KMS-11 (cell line): ENCODE data around the gene GIGYF2.

Experiments
- H2AFZ ChIP-seq: fragments of 200-600 bp; sonication (generic); 2 replicates; pipeline ENCODE4 v1.6.1; 2016; ENCODE audit warnings: antibody characterized with exemption, mixed run types, low read depth
- H3K27ac ChIP-seq: fragments of 200-600 bp; sonication (generic); 2 replicates; pipeline ENCODE4 v1.6.1; 2016; ENCODE audit warnings: mild to moderate bottlenecking, mixed run types
- H3K27me3 ChIP-seq: fragments of 200-600 bp; sonication (generic); 2 replicates; pipeline ENCODE4 v1.6.1; 2017; ENCODE audit warnings: mild to moderate bottlenecking, low read depth, mixed run types, moderate library complexity; ENCODE audit not compliant: insufficient read depth
- H3K36me3 ChIP-seq: fragments of 200-600 bp; sonication (generic); 2 replicates; pipeline ENCODE4 v1.6.1; 2017; ENCODE audit warnings: mild to moderate bottlenecking, mixed run types; ENCODE audit not compliant: insufficient read depth
- H3K4me1 ChIP-seq: fragments of 200-600 bp; sonication (generic); 2 replicates; pipeline ENCODE4 v1.6.1; 2016; ENCODE audit warnings: mild to moderate bottlenecking, low read depth, mixed run types; ENCODE audit not compliant: poor library complexity, severe bottlenecking
- H3K4me2 ChIP-seq: fragments of 200-600 bp; sonication (generic); 2 replicates; pipeline ENCODE4 v1.7.0; 2016; ENCODE audit warnings: mild to moderate bottlenecking, mixed run types
- H3K4me3 ChIP-seq: fragments of 200-600 bp; sonication (generic); IDR thresholded peaks from 2 replicates; pipeline ENCODE4 v1.6.1; 2017; ENCODE audit warnings: low read depth, low read length, mixed read lengths; ENCODE audit not compliant: insufficient read depth
- H3K79me2 ChIP-seq: fragments of 200-600 bp; sonication (generic); 2 replicates; pipeline ENCODE4 v1.6.1; 2016; ENCODE audit warnings: low read depth, mixed run types; ENCODE audit not compliant: insufficient read depth
- H3K9ac ChIP-seq: fragments of 200-600 bp; sonication (generic); 2 replicates; pipeline ENCODE4 v1.6.1; 2016; ENCODE audit warnings: mild to moderate bottlenecking, mixed run types
- H4K20me1 ChIP-seq: fragments of 200-600 bp; sonication (generic); 2 replicates; pipeline ENCODE4 v1.6.1; 2016; ENCODE audit warnings: mild to moderate bottlenecking, mixed run types; ENCODE audit not compliant: insufficient read depth
- CTCF ChIP-seq: fragments of 200-600 bp; sonication (generic); conservative IDR thresholded peaks from 2 replicates; pipeline ENCODE4 v1.6.1; 2017; ENCODE audit warnings: low read depth, mild to moderate bottlenecking, antibody characterized with exemption, low read length, moderate library complexity, mixed read lengths

Gene GIGYF2

DNA sequence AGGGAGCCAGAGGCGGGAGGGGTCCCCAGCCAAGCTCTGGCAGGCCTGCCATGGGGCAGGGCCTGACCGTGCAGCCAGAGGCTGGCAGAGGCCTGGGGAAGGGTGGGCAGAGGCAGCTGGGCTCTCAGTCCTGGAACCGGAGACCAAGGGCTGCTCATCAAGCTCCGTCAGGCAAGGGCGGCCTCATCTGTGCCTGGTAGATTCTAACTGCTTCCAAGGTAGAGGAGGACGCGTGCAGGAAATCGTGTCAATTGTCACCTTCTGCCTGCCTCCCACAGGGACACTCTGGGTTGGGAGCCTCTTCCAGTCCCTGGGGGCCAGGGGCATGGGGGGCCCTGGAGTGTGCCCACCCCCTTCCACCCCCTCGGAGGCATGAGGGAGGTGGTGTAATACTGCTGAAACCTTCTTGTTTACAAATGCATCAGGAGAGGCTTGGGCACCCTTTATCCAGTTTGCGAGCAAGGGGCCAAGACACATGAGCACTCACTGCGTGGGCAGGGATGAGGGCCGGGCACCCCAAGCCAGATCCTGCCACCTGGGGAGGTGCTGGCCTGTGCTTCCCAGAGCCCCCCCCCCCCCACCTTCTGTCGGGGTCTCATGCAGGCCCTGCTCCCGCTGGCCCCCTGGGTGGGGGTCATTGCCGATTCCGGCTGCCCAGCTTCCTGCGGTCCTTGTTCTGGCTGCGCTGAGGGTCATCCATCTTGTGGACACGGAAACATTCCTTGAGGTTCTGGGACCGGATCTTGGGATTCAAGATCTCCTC, 181.9 kb downstream of the GIGYF2 start:
- no peak overlapping the region for H2AFZ ChIP-seq
- H3K36me3 ChIP-seq: no peaks in the 10 kb centered on the region
- H4K20me1 ChIP-seq: no peaks in the 10 kb centered on the region
- no peak overlapping the region for H3K4me3 ChIP-seq
- H3K27me3 ChIP-seq: no peaks in the 10 kb centered on the region
- H3K4me2 ChIP-seq: no peak overlapping the region
- TF ChIP-seq CTCF: no peak
- H3K79me2 ChIP-seq: no peaks in the 10 kb centered on the region
- no peaks in the 10 kb centered on the region for H3K4me1 ChIP-seq
- no peak overlapping the region for H3K9ac ChIP-seq
- H3K27ac ChIP-seq: no peak overlapping the region

DNA sequence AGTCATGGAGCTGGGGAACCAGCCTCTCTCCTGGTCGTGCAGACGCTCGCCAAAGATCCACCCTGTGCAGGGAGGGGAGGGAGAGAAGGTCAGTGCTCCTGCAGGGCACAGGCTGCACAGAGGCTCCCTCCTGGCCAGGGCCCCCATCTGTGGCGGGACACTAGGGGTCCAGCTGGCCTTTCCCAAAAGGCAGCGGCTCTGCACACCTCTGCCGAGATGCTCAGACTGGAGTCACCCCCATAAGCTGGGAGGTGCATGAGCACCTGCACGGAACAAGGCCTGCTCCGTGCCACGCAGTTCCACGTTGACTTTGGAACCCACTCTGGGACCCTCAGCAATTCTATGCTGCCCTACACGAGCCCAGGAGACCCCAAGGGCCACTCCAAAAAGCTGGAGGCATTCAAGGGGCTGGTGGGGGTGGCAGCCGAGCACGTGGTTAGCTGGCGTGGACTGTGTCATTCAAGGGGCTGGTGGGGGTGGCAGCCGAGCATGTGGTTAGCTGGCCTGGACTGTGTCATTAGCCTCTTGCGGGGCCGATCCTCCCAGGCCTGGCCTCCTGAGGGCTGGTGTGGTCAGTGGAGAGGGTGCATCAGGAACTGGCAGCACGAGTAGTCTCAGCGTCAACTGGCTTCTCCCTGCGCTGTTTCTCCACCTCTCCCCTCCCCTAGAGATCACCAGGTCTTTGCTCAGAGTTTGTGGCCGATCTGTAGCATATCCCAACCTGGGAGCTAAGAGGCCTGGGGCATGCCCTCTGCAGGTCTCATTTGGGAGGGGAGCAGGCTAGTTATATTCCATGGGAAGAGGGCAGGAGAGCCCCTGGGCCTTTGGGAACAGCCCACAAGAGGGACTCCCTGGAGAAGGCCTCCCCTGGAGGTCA, 182.7 kb downstream of the GIGYF2 start:
- no peak overlapping the region for H3K27ac ChIP-seq
- no peaks in the 10 kb centered on the region for H4K20me1 ChIP-seq
- no peak overlapping the region for H3K4me3 ChIP-seq
- TF ChIP-seq CTCF: no peak
- no peaks in the 10 kb centered on the region for H3K79me2 ChIP-seq
- H3K9ac ChIP-seq: no peak overlapping the region
- no peaks in the 10 kb centered on the region for H3K27me3 ChIP-seq
- no peaks in the 10 kb centered on the region for H3K4me1 ChIP-seq
- H3K4me2 ChIP-seq: no peak overlapping the region
- no peak overlapping the region for H2AFZ ChIP-seq
- no peaks in the 10 kb centered on the region for H3K36me3 ChIP-seq

DNA sequence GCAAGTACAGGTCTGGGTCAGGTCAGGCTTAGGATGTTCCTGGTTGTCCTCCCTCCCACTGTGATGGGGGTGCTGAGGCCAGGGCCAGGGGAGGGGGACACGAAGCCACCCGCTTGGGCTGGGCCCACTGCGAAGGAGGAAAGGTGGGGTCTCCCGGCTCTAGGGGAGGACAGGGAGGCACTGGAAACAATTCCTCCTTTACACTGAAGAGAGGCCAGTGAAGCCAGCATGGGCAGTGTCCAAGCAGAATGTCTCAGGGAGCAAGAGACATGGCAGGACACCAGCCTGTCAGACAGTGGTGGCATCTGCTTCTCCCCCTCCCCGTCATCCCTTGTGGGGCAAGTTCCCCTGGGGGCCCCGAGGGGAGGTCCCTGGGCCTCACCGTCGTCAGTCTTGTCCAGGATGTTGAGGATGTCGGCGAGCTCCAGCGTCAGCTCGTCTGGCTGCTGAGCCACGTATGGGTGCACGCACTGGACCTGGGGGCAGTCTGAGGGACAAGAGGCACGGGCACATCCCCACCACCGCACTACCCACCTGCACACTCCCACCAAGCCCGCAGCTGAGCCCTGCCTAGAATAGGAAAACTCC, 183.7 kb downstream of the GIGYF2 start:
- H3K27ac ChIP-seq: no peak overlapping the region
- H3K4me2 ChIP-seq: no peak overlapping the region
- no peak for TF ChIP-seq CTCF
- no peaks in the 10 kb centered on the region for H3K36me3 ChIP-seq
- H3K9ac ChIP-seq: no peak overlapping the region
- H4K20me1 ChIP-seq: no peaks in the 10 kb centered on the region
- no peaks in the 10 kb centered on the region for H3K27me3 ChIP-seq
- no peaks in the 10 kb centered on the region for H3K4me1 ChIP-seq
- H2AFZ ChIP-seq: no peak overlapping the region
- no peak overlapping the region for H3K4me3 ChIP-seq
- no peaks in the 10 kb centered on the region for H3K79me2 ChIP-seq

DNA sequence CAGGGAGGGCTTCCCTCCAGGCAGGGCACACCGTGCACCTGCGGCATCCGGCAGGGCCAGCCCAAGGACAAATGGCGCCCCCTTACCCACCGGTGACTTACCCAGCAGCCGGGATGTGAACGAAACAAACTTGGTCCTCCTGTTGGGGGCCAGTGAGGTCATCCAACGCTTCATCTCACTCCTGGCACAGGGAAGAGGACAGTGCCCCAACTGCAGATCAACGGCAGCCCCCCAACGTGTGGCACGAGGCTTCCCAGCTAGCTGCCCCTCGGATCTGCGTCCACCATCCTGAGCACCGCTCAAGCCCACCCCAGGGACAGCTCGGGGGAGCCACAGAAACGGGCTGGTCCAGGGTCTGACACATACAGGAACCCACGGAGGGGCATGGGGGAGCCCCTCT, 185.0 kb downstream of the GIGYF2 start:
- Histone ChIP-seq H2AFZ (no peak overlapping the region), H3K27me3 (no peaks in the 10 kb centered on the region), H3K4me3 (no peak overlapping the region), H3K4me2 (no peak overlapping the region), H3K36me3 (no peaks in the 10 kb centered on the region), H3K9ac (no peak overlapping the region), H4K20me1 (no peaks in the 10 kb centered on the region), H3K4me1 (no peaks in the 10 kb centered on the region), H3K79me2 (no peaks in the 10 kb centered on the region), H3K27ac (no peak overlapping the region)
- no peak for TF ChIP-seq CTCF
